GM12801 (cell line): Measurements from ENCODE around the gene IFT20.

Source experiments
- CTCF ChIP-seq: IDR thresholded peaks from one replicate; pipeline ENCODE4 v1.5.1; 2011; ENCODE audit warnings: control low read depth; ENCODE audit not compliant: insufficient read length; ENCODE audit errors: extremely low read depth

The IFT20 gene

GRCh38 chr17:28372203-28372944 is 37.1 kb upstream of the IFT20 start:
- TF ChIP-seq CTCF, result no peak

- TF ChIP-seq CTCF, result no peak
Observed at GRCh38 chr17:28371245-28372202, 36.3 kb upstream of the IFT20 start, which contains the start of gene SARM1. Gene SARM1 (plus strand): TSS chr17:28371694. CDS start chr17:28372033, 339 bp downstream.

- no peak for TF ChIP-seq CTCF
Observed at GRCh38 chr17:28370744-28371103, 35.5 kb upstream of the IFT20 start.

GRCh38 chr17:28370035-28370743 is 34.9 kb upstream of the IFT20 start, which contains the start of gene VTN:
Gene VTN (minus strand): TSS chr17:28370307. CDS start chr17:28370203, 104 bp downstream.
- TF ChIP-seq CTCF, result no peak

GRCh38 chr17:28369684-28370034 is 34.4 kb upstream of the IFT20 start:
- TF ChIP-seq CTCF, result no peak

- TF ChIP-seq CTCF, result no peak
Observed at GRCh38 chr17:28368915-28369683, 33.8 kb upstream of the IFT20 start.
